Endodermal cell (in vitro differentiated cells): ENCODE data around the gene ZSWIM6. TPM values are rescaled to one million over a fixed set of nuclear protein-coding genes. Genes with fewer than 3 reads are reported as not detected.

Experiments used
- DNase-seq: peaks from one replicate; pipeline ENCODE4 v3.0.0-alpha.2; 2017
- H3K27ac ChIP-seq: 2 replicates; pipeline ENCODE4 v1.5.1; 2013; ENCODE audit warnings: mild to moderate bottlenecking, low read depth, low read length, moderate library complexity
- H3K27me3 ChIP-seq: 2 replicates; pipeline ENCODE4 v1.6.1; 2013; ENCODE audit warnings: mild to moderate bottlenecking, low read length, moderate library complexity; ENCODE audit not compliant: insufficient read depth, control insufficient read depth, poor library complexity, severe bottlenecking
- H3K36me3 ChIP-seq: 2 replicates; pipeline ENCODE4 v1.7.0; 2013; ENCODE audit warnings: mild to moderate bottlenecking, low read length, moderate library complexity; ENCODE audit not compliant: control insufficient read depth, insufficient read depth
- H3K4me1 ChIP-seq: one replicate; pipeline ENCODE4 v1.7.0; 2013; ENCODE audit warnings: low read length; ENCODE audit not compliant: control insufficient read depth, insufficient read depth
- H3K4me3 ChIP-seq: 2 replicates; pipeline ENCODE4 v1.5.1; 2013; ENCODE audit warnings: mild to moderate bottlenecking, low read length, moderate library complexity
- H3K9ac ChIP-seq: 2 replicates; pipeline ENCODE4 v1.6.1; 2013; ENCODE audit warnings: mild to moderate bottlenecking, low read length, moderate library complexity; ENCODE audit not compliant: poor library complexity, severe bottlenecking; ENCODE audit errors: extremely low read depth
- H3K9me3 ChIP-seq: 2 replicates; pipeline ENCODE4 v1.6.1; 2013; ENCODE audit warnings: mild to moderate bottlenecking, low read length, moderate library complexity; ENCODE audit not compliant: control insufficient read depth
- H3K27ac Mint-ChIP-seq: 2 replicates; pipeline ENCODE4 v1.8.0; 2020; ENCODE audit warnings: mixed read lengths
- H3K27me3 Mint-ChIP-seq: 2 replicates; pipeline ENCODE4 v1.8.0; 2021; ENCODE audit warnings: mild to moderate bottlenecking, mixed read lengths; ENCODE audit not compliant: insufficient read depth
- H3K36me3 Mint-ChIP-seq: 2 replicates; pipeline ENCODE4 v1.8.0; 2020; ENCODE audit warnings: low read depth, mixed read lengths
- H3K4me1 Mint-ChIP-seq: 2 replicates; pipeline ENCODE4 v1.8.0; 2020; ENCODE audit warnings: mixed read lengths
- H3K4me3 Mint-ChIP-seq: 2 replicates; pipeline ENCODE4 v1.8.0; 2020; ENCODE audit warnings: mild to moderate bottlenecking, moderate library complexity, mixed read lengths
- H3K9me3 Mint-ChIP-seq: 2 replicates; pipeline ENCODE4 v1.8.0; 2020; ENCODE audit warnings: mild to moderate bottlenecking, mixed read lengths
- WGBS, 2 experiments: methylation state at CpG; one replicate each; pipeline versions ENCODE4 v1.1.5 to v1.1.7; 2013; ENCODE audit warnings: missing lambda C conversion rate in 2 of 2, mixed read lengths in 1 of 2; ENCODE audit not compliant: insufficient coverage in 1 of 2, insufficient read length in 1 of 2; 5-methylcytosine and 5-hydroxymethylcytosine counted together
- total RNA-seq, 2 donors: library from RNA; stranded (reverse); fragmentation: NEBNext Ultra II Directional in 1 of 2; extraction: Animal tissue kit (Norgen Biotek cat#: 25700) in 1 of 2; gene quantifications; 2 replicates in 1 of 2; 3 replicates in 1 of 2; pipeline ENCODE4 v1.2.1, GENCODE V29; 2021
- TF ChIP-seq, protein P1 (sequence below): fragments of 200-600 bp; sonication (generic); conservative IDR thresholded peaks from 2 replicates; pipeline ENCODE4 v1.5.0; 2021; ENCODE audit warnings: antibody characterized with exemption, mild to moderate bottlenecking

ZSWIM6 gene
- total RNA-seq, 2 donors from 2014 or later = 18.1 to 18.8 TPM

DNA sequence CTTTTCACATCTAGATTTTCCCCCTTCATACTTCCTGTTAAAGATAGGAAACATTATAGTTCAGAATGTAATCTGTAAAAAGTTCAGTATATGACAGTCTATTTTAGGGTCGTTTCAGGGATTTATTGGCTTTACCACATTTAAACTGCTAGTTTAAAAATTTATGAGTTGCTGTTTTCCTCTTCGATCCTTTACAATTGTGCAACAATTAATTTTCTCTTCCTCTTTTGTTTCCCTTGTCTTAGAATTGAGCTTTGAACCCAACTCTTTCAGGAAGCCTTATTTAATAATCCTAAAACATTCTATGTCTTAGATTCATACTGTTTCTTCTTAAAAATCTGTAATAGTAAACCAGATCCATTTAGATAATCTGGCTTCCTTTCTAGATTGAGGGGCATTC lies 16.4 kb downstream of the ZSWIM6 start:
- Mint-ChIP-seq H3K27ac (no peak overlapping the region), H3K4me1 (peaks cover 3% of the 10 kb centered on the region), H3K36me3 (peaks cover 6% of the 10 kb centered on the region), H3K4me3 (no peak overlapping the region), H3K27me3 (no peaks in the 10 kb centered on the region), H3K9me3 (peaks cover 3% of the 10 kb centered on the region)
- 88 to 94% methylated on average over 2 of the region's 2 CpGs for WGBS, 2 experiments
- Histone ChIP-seq H3K4me3 (no peak overlapping the region), H3K4me1 (no peaks in the 10 kb centered on the region), H3K9me3 (no peaks in the 10 kb centered on the region), H3K27me3 (no peaks in the 10 kb centered on the region), H3K36me3 (no peaks in the 10 kb centered on the region), H3K9ac (no peak overlapping the region), H3K27ac (no peak overlapping the region)
- DNase-seq = no peak
- TF ChIP-seq, protein P1, sequence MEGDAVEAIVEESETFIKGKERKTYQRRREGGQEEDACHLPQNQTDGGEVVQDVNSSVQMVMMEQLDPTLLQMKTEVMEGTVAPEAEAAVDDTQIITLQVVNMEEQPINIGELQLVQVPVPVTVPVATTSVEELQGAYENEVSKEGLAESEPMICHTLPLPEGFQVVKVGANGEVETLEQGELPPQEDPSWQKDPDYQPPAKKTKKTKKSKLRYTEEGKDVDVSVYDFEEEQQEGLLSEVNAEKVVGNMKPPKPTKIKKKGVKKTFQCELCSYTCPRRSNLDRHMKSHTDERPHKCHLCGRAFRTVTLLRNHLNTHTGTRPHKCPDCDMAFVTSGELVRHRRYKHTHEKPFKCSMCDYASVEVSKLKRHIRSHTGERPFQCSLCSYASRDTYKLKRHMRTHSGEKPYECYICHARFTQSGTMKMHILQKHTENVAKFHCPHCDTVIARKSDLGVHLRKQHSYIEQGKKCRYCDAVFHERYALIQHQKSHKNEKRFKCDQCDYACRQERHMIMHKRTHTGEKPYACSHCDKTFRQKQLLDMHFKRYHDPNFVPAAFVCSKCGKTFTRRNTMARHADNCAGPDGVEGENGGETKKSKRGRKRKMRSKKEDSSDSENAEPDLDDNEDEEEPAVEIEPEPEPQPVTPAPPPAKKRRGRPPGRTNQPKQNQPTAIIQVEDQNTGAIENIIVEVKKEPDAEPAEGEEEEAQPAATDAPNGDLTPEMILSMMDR = no peak

DNA sequence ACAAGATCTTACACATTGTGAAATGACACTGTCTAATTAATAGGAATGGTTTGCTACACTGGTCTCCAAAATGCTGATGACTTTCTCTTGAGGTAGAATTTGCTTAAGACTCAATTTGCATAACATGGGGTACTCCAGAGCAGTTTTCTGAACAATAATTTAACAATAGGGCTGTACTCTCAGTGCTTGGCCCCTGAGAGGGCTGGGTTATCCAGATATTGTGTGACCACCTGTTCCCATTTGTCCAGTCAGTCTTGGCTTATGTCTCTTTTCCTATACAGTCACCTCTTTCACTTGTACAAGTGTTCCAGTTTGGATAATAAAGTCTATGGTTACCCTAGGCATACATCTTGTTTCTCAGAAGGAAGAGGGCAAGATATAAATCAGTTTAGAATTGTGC lies 17.9 kb downstream of the ZSWIM6 start:
- H3K36me3 Mint-ChIP-seq = peaks cover 6% of the 10 kb centered on the region
- DNase-seq = no peak
- Histone ChIP-seq H3K9ac (no peak overlapping the region), H3K27ac (no peak overlapping the region), H3K27me3 (no peaks in the 10 kb centered on the region), H3K4me3 (no peak overlapping the region), H3K4me1 (no peaks in the 10 kb centered on the region), H3K9me3 (no peaks in the 10 kb centered on the region), H3K36me3 (no peaks in the 10 kb centered on the region)
- peaks cover 3% of the 10 kb centered on the region for H3K4me1 Mint-ChIP-seq
- H3K4me3 Mint-ChIP-seq = no peak overlapping the region
- H3K9me3 Mint-ChIP-seq = peaks cover 3% of the 10 kb centered on the region
- TF ChIP-seq, protein P1 = no peak
- no peak overlapping the region for H3K27ac Mint-ChIP-seq
- no peaks in the 10 kb centered on the region for H3K27me3 Mint-ChIP-seq

DNA sequence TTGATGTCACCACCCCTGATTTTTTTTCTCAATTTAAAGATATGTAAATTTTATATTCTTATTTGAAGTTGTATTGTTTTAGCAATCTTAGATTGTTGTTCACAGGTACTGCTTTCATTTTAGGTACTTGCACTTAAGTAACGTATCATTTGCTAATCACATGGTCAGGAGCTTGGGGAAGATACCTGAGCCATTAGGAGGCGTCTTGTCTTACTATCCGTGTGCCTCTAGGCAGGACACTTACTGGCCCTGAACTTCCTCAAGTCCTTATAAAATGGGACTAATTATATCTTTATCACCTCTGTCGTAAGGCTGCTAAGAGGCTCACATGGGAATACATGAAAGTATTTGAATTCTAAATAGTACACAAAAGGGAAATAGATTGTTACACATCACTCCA lies 18.5 kb downstream of the ZSWIM6 start:
- Histone ChIP-seq H3K27me3 (no peaks in the 10 kb centered on the region), H3K36me3 (no peaks in the 10 kb centered on the region), H3K27ac (no peak overlapping the region), H3K9ac (no peak overlapping the region), H3K9me3 (no peaks in the 10 kb centered on the region), H3K4me3 (no peak overlapping the region), H3K4me1 (no peaks in the 10 kb centered on the region)
- DNase-seq = no peak
- Mint-ChIP-seq H3K9me3 (peaks cover 3% of the 10 kb centered on the region), H3K4me1 (peaks cover 3% of the 10 kb centered on the region), H3K36me3 (peaks cover 6% of the 10 kb centered on the region), H3K27me3 (no peaks in the 10 kb centered on the region), H3K4me3 (no peak overlapping the region), H3K27ac (no peak overlapping the region)
- 86 to 92% methylated on average over 2 to 4 of the region's 4 CpGs for WGBS, 2 experiments
- TF ChIP-seq, protein P1 = no peak
